ENCODE results near the gene SLC9A9. TPM values are rescaled to one million over a fixed set of nuclear protein-coding genes. Genes with fewer than 3 reads are reported as not detected.

Gene SLC9A9
- total RNA-seq, 1 donor from 2014 or later, result 3.5 TPM

DNA sequence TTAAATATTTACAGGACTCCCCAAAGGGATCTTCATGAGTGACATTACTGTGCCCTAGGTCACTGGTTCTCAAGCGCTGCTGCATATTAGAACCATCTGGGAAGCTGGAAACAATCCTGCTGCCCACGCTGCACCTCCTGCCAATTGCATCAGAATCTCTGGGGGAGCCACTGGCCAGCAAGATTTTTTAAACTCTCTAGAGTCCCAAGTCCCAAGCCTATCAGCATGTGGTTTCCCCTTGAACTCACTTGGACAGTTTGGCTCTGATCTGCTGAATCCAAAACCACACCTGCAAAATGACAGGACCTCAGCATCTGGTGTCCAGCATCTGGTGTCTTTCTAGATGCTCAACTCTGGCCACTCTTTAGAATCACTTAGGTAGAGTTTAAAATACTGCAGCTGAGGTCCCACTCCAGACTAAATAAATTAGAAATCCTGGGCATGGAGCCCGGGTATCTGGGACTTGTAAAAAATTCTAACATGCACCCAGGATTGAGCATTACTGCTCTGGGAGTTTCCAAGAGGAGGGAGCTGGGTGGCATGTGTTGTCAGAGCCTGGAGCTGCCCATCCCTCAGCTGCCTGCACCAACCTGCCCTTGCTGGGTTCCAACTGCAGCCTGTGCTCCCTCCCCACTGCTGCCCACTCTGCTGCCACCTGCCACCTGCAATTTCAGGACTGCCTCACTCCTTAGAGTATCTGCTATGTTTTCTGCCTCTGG, 311.3 kb downstream of the SLC9A9 start:
- DNase-seq (ENCODE audit: extremely low spot score, unreplicated experiment), result no peak
- peak overlapping the region; percentile 83 for H3K27ac Mint-ChIP-seq (ENCODE audit: unreplicated experiment)
- TF ChIP-seq, protein P1, sequence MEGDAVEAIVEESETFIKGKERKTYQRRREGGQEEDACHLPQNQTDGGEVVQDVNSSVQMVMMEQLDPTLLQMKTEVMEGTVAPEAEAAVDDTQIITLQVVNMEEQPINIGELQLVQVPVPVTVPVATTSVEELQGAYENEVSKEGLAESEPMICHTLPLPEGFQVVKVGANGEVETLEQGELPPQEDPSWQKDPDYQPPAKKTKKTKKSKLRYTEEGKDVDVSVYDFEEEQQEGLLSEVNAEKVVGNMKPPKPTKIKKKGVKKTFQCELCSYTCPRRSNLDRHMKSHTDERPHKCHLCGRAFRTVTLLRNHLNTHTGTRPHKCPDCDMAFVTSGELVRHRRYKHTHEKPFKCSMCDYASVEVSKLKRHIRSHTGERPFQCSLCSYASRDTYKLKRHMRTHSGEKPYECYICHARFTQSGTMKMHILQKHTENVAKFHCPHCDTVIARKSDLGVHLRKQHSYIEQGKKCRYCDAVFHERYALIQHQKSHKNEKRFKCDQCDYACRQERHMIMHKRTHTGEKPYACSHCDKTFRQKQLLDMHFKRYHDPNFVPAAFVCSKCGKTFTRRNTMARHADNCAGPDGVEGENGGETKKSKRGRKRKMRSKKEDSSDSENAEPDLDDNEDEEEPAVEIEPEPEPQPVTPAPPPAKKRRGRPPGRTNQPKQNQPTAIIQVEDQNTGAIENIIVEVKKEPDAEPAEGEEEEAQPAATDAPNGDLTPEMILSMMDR (IDR thresholded peaks at IDR 0.05), result no peak

DNA sequence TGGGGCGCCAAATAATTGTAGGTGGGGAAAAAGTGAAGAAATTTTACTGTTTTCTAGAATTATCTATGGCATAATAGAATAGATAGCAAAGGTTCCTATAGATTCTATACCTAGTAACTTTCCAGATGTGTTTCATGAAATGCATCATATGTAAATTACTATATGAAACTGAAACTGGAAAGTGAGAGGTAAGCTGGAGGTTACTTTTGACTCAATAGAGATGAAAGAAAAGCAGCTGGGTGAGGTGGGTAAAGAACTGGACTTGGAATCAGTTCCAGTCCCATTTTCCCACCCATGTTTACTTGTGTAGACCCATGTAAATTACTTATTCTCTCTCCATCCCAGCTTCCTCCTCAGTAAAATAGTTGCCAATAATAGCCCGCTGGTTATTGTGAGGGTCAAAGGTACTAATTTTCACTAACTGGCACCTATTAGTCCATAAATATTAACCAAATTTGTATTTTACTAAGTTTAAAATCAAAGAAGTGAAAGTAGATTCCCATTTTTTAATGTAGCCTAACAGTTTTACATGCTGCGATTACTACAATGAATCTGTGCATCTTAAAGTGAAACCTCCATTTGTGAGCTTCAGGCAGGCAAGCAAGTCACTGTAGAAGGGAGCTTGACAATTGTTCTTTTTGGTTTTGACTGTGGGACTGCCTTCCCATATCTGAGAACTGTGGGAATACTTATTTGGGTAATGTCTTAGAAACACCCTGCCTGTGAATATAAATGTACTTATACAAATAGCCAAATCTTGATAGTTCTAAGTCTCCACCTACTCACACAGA, 312.1 kb downstream of the SLC9A9 start:
- TF ChIP-seq, protein P1 (IDR thresholded peaks at IDR 0.05), result no peak
- H3K4me3 Mint-ChIP-seq (ENCODE audit: unreplicated experiment), result no peak overlapping the region
- no peaks in the 10 kb centered on the region for H3K9me3 Mint-ChIP-seq (ENCODE audit: unreplicated experiment)
- no peak for DNase-seq (ENCODE audit: extremely low spot score, unreplicated experiment)
- H3K27ac Mint-ChIP-seq (ENCODE audit: unreplicated experiment), result peak overlapping the region; percentile 83
- H3K4me1 Mint-ChIP-seq (ENCODE audit: unreplicated experiment), result peaks cover 54% of the 10 kb centered on the region
- H3K36me3 Mint-ChIP-seq (ENCODE audit: unreplicated experiment), result no peaks in the 10 kb centered on the region
- no peaks in the 10 kb centered on the region for H3K27me3 Mint-ChIP-seq (ENCODE audit: unreplicated experiment)

More for the DNA sequence above, 311.3 kb downstream of the SLC9A9 start:
- Mint-ChIP-seq H3K4me3 (ENCODE audit: unreplicated experiment) (no peak overlapping the region), H3K9me3 (ENCODE audit: unreplicated experiment) (no peaks in the 10 kb centered on the region), H3K4me1 (ENCODE audit: unreplicated experiment) (peaks cover 52% of the 10 kb centered on the region), H3K27me3 (ENCODE audit: unreplicated experiment) (no peaks in the 10 kb centered on the region), H3K36me3 (ENCODE audit: unreplicated experiment) (no peaks in the 10 kb centered on the region)

DNA sequence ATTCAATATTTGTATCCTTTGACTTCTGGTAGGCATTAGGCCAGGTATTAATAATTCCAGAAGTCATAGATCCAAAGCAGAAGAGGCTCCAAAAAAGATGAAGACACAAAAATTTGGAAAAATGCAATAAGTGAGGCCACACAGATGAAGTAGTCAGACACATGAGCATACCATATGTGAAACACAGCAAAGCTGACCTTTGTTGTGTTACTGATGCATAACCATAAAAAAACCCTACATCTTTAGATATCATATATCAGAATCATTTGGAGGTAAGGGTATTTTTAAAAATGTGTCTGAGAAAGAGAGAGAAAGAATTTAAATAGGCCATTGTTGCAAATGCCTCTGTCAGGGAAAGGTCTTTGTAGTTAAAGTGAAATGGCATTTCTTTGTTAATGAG, 314.9 kb downstream of the SLC9A9 start:
- no peaks in the 10 kb centered on the region for H3K27me3 Mint-ChIP-seq (ENCODE audit: unreplicated experiment)
- H3K27ac Mint-ChIP-seq (ENCODE audit: unreplicated experiment), result no peak overlapping the region
- H3K4me1 Mint-ChIP-seq (ENCODE audit: unreplicated experiment), result peaks cover 61% of the 10 kb centered on the region
- TF ChIP-seq, protein P1 (IDR thresholded peaks at IDR 0.05), result no peak
- no peaks in the 10 kb centered on the region for H3K9me3 Mint-ChIP-seq (ENCODE audit: unreplicated experiment)
- H3K36me3 Mint-ChIP-seq (ENCODE audit: unreplicated experiment), result no peaks in the 10 kb centered on the region
- DNase-seq (ENCODE audit: extremely low spot score, unreplicated experiment), result no peak
- no peak overlapping the region for H3K4me3 Mint-ChIP-seq (ENCODE audit: unreplicated experiment)

DNA sequence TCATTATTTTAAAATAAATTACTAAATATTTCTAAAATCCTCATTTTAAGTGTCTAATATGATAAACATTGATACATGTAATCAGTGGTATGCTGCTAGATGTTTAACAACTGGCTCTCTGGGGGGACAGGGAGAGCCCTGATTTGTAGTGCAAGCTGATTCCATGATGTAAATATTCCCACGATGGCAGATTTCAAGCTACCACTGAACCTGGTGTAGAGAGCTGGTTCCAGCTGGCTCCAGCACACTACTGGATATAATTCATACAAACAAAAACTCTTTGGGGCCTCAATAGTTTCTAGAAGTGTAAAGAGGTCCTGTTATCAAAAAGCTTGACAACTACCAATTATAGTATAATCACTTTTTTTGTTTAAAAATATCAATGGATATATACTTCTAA, 316.2 kb downstream of the SLC9A9 start:
- H3K36me3 Mint-ChIP-seq (ENCODE audit: unreplicated experiment), result no peaks in the 10 kb centered on the region
- H3K9me3 Mint-ChIP-seq (ENCODE audit: unreplicated experiment), result no peaks in the 10 kb centered on the region
- no peaks in the 10 kb centered on the region for H3K27me3 Mint-ChIP-seq (ENCODE audit: unreplicated experiment)
- no peak overlapping the region for H3K4me3 Mint-ChIP-seq (ENCODE audit: unreplicated experiment)
- TF ChIP-seq, protein P1 (IDR thresholded peaks at IDR 0.05), result no peak
- no peak for DNase-seq (ENCODE audit: extremely low spot score, unreplicated experiment)
- peaks cover 52% of the 10 kb centered on the region for H3K4me1 Mint-ChIP-seq (ENCODE audit: unreplicated experiment)
- no peak overlapping the region for H3K27ac Mint-ChIP-seq (ENCODE audit: unreplicated experiment)

DNA sequence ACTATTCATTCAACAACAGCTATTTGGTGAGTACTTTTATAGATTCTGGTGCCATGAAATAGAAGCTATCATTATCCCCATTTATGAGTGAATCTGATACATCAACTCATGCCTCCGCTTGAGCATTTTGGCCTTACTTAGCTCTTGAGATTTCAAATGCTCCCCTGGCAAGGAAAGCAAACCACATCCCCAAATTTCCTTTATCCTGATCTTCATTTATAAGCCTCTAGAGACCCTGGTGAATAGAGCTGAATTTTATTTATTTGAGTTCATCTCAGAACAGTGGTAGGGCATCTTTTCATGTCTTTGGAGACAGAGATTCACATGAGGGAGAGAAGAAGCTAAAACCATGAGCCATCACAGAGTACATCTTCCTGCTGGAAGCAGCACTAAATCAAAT, 317.2 kb downstream of the SLC9A9 start:
- DNase-seq (ENCODE audit: extremely low spot score, unreplicated experiment), result no peak
- H3K27ac Mint-ChIP-seq (ENCODE audit: unreplicated experiment), result no peak overlapping the region
- H3K27me3 Mint-ChIP-seq (ENCODE audit: unreplicated experiment), result no peaks in the 10 kb centered on the region
- H3K4me1 Mint-ChIP-seq (ENCODE audit: unreplicated experiment), result peaks cover 52% of the 10 kb centered on the region
- TF ChIP-seq, protein P1 (IDR thresholded peaks at IDR 0.05), result no peak
- no peaks in the 10 kb centered on the region for H3K9me3 Mint-ChIP-seq (ENCODE audit: unreplicated experiment)
- no peak overlapping the region for H3K4me3 Mint-ChIP-seq (ENCODE audit: unreplicated experiment)
- H3K36me3 Mint-ChIP-seq (ENCODE audit: unreplicated experiment), result no peaks in the 10 kb centered on the region

Data from osteocyte (in vitro differentiated cells).